NCI-H146 treated with DMSO at 0.1 percent for 48 hours (cell line): ENCODE measurements around the gene HOXC9.

Experiments
- DNase-seq: peaks from one replicate; lab custom pipeline; 2025; ENCODE audit not compliant: unreplicated experiment; lab: John Stamatoyannopoulos, UW

HOXC9 gene

DNA sequence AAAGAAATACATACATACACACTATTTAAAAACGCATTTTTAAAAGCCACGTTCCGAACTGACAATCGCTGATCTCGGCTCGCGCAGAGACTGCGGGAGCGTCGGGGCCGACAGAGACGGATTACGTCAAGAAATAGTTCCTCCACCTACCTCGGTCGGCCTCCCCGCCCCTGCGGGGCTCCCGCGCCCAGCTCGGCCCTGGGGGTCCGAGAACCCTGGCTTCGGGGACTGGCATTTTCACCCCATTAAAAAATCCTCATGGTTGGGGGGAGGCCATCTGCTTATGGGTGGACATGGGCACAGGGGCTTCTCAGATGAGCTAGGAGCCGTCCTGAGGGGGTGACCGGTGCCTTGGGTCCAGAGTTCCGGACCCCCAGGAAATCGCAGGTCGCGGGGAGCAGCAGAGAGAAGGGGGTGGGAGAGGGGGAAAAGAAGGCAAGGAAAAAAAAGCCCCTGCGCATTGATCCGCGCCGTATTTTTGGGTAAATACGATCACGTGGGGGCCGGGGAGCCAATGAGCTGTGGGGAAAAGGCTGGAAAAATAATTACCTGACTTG lies 324 bp upstream of the HOXC9 start:
- DNase-seq = no peak

- no peak for DNase-seq
Observed at GRCh38 chr12:54001283-54002187, 1.6 kb downstream of the HOXC9 start.

GRCh38 chr12:54002278-54002914 lies 2.4 kb downstream of the HOXC9 start:
- no peak for DNase-seq

DNA sequence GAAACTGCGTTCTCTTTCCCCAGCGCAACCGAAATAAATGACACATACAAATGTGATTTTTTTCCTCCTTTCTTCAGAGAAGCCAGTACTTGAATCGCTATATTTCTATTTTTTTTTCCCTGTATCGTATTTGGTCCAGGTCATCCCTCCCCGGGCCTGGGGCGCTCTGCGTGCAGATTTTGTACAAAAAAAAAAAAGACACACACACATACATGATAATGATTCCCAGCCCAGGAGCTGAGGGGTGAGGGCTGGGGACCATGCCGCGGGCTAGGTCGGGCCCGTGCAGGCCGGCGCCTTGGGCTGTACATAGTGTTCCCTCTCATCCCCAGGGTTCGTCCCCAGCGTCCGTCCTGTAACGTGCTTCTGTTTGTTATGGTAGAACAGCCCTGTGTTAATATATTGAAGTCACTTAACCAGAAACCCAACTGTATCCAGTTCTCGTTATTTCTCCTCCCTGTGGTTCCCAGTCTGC lies 3.0 kb downstream of the HOXC9 start:
- no peak for DNase-seq

GRCh38 chr12:54003625-54004024 lies 3.7 kb downstream of the HOXC9 start:
- no peak for DNase-seq

DNA sequence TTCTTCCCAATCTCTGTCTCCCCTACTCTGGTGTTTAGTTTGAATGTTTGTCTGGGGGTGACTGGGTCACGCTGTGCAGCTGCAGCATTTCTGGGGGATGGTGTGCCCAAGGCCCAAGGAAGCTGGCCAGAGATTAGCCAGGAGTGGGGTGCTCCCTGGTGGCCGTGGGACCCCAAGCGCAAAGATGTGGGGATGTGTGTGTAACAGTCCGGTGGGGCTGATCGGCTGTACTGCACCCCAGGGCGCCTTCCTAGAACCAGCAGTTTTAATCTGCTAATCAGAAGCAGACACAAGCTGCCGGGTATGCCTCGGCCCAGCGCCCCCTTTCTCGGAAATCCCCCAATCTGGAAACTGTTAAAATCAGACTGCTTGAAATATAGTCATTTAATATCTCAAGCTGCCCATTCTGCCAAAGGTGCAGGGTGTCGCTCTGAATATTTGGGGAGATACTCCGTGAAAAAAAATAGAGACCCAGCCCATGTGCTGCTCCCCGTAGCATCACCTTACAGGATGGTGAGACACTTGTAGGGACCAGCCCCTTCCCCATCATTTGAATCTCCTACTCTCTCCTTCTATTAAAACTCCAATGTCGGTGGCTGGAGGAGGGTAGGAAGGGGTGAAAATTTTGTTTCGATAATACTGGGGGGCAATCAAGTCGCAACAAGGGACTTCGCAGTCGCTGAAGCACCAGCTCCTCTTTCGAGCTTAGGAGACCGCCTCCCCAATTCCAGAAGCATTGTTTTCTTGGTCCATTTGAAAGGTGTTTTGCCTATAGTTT lies 4.3 kb downstream of the HOXC9 start:
- DNase-seq = no peak

GRCh38 chr12:54004841-54005530 lies 5.0 kb downstream of the HOXC9 start:
- DNase-seq = no peak

DNA sequence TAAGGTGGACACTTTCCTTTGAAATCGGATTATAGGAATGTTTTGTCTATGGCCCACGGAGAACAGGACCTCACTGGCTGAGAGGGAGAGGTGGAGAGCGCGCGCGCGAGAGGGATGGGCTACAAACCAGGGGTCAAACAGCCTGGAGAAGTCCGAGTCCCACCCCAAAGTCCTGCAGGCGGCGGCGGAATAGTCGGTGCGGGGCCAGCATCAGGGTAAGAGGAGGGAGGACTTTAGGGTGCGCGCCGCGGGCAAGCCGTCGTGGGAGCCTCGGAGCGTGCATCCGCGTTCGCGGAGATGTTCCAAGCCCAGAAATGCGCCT lies 5.5 kb downstream of the HOXC9 start:
- DNase-seq = no peak

DNA sequence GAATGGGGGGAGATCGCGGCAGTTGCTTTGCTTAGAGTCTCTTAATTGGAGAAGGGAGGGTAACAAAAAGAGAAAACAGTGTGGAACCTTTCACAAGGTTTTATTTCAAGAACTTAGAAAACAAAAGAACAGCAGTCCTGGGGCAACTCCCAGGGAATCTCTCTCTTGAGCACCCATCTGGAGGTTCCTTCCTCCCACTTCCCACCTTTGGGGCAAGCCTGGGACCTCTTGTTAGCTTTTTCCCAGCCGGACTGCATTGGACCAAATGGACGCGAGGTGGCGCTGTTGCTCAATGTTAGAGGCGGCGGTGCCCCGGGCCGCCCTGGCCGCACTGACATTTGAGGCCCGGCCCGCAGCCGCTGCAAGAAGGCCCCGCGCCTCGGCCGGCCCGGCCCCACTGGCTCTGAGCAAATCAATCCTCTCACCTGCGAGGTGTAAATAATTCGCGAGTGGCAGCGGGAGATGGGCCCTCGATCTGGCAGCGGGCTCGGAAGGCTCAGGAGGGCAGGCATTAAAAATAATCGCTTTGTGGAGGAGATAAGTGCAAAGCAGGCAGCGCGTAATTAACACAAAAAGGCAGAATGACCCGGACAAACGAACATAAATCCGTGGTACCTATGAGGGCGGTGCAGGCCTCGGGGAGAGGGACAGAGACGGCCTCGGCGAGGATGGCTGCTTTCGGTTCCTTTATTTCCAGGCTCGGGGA lies 6.0 kb downstream of the HOXC9 start:
- peak; percentile 49 for DNase-seq

GRCh38 chr12:54006559-54007220 lies 6.7 kb downstream of the HOXC9 start:
- no peak for DNase-seq

GRCh38 chr12:54007538-54008259 lies 7.7 kb downstream of the HOXC9 start:
- DNase-seq = no peak

DNA sequence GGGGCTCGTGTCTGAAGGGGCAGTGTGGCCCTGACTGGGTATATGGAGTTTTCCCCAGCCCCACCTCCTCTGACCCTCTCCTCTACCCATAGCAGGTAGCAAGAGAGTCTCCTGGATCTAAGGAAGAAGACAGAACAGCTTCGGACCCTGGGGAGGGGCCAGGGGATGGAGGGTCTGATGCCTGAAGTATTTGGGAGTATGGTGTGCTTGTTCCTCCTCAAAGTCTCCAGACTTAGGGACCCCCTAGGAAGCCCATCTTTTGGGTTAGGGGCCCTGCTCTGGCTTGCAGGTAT lies 8.2 kb downstream of the HOXC9 start:
- DNase-seq = no peak

DNA sequence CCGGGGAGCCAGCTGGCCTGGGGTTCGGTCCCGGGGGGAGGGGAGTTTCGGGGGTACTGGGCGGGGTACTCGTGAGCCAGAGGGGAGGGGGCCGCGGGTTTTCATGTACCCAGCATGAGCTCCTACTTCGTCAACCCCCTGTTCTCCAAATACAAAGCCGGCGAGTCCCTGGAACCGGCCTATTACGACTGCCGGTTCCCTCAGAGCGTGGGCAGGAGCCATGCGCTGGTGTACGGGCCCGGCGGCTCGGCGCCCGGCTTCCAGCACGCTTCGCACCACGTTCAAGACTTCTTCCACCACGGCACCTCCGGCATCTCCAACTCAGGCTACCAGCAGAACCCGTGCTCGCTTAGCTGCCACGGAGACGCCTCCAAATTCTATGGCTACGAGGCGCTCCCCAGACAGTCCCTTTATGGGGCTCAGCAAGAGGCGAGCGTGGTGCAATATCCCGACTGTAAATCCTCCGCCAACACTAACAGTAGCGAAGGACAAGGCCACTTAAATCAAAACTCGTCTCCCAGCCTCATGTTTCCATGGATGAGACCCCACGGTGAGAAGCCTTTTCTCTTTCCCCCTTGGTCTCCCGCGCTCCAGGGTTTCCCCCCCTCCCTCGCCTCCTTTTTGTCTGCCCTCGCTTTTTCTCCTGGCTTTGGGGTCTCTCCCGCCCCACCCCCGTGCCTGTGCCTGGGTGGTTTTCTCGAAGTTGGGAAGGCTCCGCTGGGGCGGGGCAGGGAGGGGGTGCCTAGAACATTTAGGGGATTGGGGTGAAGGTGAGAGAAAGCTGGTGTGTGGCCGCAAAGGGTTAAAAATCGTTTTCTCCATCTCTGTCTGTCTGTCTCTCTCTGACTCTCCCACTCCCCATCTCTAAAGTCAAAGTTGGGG lies 9.5 kb downstream of the HOXC9 start:
- DNase-seq = no peak

GRCh38 chr12:54010053-54010971 lies 10.4 kb downstream of the HOXC9 start:
- no peak for DNase-seq

- no peak for DNase-seq
Observed at GRCh38 chr12:54010972-54011664, 11.2 kb downstream of the HOXC9 start.

- no peak for DNase-seq
Observed at GRCh38 chr12:54011665-54012532, 11.9 kb downstream of the HOXC9 start.
